Progenitor cell of endocrine pancreas (in vitro differentiated cells): ENCODE results near the gene OTX1. TPM values are rescaled to one million over a fixed set of nuclear protein-coding genes. Genes with fewer than 3 reads are reported as not detected.

Experiments used
- DNase-seq: peaks from one replicate; pipeline ENCODE4 v3.0.0; 2021; ENCODE audit warnings: low spot score; ENCODE audit not compliant: unreplicated experiment
- H3K27ac Mint-ChIP-seq: 2 replicates; pipeline ENCODE4 v1.8.0; 2021; ENCODE audit warnings: mild to moderate bottlenecking, moderate library complexity, mixed read lengths
- H3K27me3 Mint-ChIP-seq: 2 replicates; pipeline ENCODE4 v1.8.0; 2021; ENCODE audit warnings: mixed read lengths
- H3K36me3 Mint-ChIP-seq: 2 replicates; pipeline ENCODE4 v1.8.0; 2022; ENCODE audit warnings: mixed read lengths; ENCODE audit not compliant: insufficient read depth
- H3K4me1 Mint-ChIP-seq: 2 replicates; pipeline ENCODE4 v1.8.0; 2021; ENCODE audit warnings: low read depth, mixed read lengths
- H3K4me3 Mint-ChIP-seq: 2 replicates; pipeline ENCODE4 v1.8.0; 2021; ENCODE audit warnings: low read depth, mild to moderate bottlenecking, moderate library complexity, mixed read lengths
- H3K9me3 Mint-ChIP-seq: 2 replicates; pipeline ENCODE4 v1.8.0; 2021; ENCODE audit warnings: low read depth, mixed read lengths
- total RNA-seq: library from RNA; stranded (reverse); gene quantifications from 2 replicates; pipeline ENCODE4 v1.2.1, GENCODE V29; 2021
- TF ChIP-seq, protein P1 (sequence below): fragments of 200-600 bp; sonication (generic); IDR thresholded peaks from one replicate; pipeline ENCODE4 v1.5.0; 2021; ENCODE audit warnings: antibody characterized with exemption, mild to moderate bottlenecking; ENCODE audit not compliant: unreplicated experiment

Gene OTX1
- total RNA-seq, 1 donor from 2014 or later, result 1.0 TPM

DNA sequence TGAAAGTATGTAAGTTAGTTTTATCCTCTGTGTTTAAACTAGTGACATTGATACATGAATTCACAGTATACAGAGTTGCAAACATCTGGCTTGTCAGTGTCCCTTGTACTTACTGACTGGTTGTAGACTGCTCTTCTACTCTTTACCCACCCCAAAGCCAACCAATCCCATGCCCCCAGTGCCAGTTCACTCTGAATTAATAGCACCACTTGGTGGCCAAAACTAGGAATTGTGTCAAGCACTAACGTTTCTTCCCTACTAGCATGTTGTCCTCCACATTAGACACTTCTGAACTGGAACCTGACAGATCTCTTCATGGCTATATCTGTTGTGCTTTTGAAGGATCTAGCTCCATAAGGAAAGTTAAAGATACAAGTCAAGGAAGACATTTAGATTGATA lies 27.2 kb upstream of the OTX1 start:
- H3K27me3 Mint-ChIP-seq, result no peaks in the 10 kb centered on the region
- no peaks in the 10 kb centered on the region for H3K9me3 Mint-ChIP-seq
- H3K4me1 Mint-ChIP-seq, result no peaks in the 10 kb centered on the region
- DNase-seq, result no peak
- TF ChIP-seq, protein P1, sequence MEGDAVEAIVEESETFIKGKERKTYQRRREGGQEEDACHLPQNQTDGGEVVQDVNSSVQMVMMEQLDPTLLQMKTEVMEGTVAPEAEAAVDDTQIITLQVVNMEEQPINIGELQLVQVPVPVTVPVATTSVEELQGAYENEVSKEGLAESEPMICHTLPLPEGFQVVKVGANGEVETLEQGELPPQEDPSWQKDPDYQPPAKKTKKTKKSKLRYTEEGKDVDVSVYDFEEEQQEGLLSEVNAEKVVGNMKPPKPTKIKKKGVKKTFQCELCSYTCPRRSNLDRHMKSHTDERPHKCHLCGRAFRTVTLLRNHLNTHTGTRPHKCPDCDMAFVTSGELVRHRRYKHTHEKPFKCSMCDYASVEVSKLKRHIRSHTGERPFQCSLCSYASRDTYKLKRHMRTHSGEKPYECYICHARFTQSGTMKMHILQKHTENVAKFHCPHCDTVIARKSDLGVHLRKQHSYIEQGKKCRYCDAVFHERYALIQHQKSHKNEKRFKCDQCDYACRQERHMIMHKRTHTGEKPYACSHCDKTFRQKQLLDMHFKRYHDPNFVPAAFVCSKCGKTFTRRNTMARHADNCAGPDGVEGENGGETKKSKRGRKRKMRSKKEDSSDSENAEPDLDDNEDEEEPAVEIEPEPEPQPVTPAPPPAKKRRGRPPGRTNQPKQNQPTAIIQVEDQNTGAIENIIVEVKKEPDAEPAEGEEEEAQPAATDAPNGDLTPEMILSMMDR, result no peak
- H3K27ac Mint-ChIP-seq, result no peak overlapping the region
- H3K36me3 Mint-ChIP-seq, result peaks cover 4% of the 10 kb centered on the region
- H3K4me3 Mint-ChIP-seq, result no peak overlapping the region

DNA sequence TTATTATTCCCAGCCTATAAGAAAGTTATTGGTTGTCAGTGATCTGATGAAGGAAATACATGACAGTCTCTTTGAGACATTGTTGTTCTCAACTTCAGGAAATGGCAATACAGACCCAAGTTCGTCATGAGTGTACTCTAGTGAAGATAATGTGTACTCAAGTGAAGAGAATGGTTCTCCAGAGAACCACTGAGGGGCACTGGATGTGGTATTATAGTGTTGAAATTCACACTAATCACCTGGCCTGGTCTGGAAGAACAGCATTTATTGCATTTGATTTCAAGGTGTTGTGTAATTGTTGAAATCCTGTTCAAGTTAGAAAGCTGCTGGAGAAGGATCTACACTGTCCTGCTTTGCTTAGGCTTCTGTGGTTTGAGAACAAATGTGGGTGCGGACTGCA lies 23.4 kb upstream of the OTX1 start:
- H3K36me3 Mint-ChIP-seq, result peaks cover 2% of the 10 kb centered on the region
- H3K4me1 Mint-ChIP-seq, result no peaks in the 10 kb centered on the region
- H3K27ac Mint-ChIP-seq, result no peak overlapping the region
- H3K9me3 Mint-ChIP-seq, result no peaks in the 10 kb centered on the region
- DNase-seq, result no peak
- no peak overlapping the region for H3K4me3 Mint-ChIP-seq
- TF ChIP-seq, protein P1, result no peak
- no peaks in the 10 kb centered on the region for H3K27me3 Mint-ChIP-seq

GRCh38 chr2:63029058-63029457 lies 21.6 kb upstream of the OTX1 start:
- TF ChIP-seq, protein P1, result no peak
- Mint-ChIP-seq H3K4me3 (no peak overlapping the region), H3K4me1 (no peaks in the 10 kb centered on the region), H3K36me3 (no peaks in the 10 kb centered on the region), H3K27ac (no peak overlapping the region), H3K9me3 (no peaks in the 10 kb centered on the region), H3K27me3 (no peaks in the 10 kb centered on the region)
- no peak for DNase-seq

GRCh38 chr2:63034526-63034925 lies 16.1 kb upstream of the OTX1 start:
- Mint-ChIP-seq H3K4me3 (no peak overlapping the region), H3K4me1 (no peaks in the 10 kb centered on the region), H3K27ac (no peak overlapping the region)

GRCh38 chr2:63035169-63035568 lies 15.5 kb upstream of the OTX1 start:
- H3K4me3 Mint-ChIP-seq, result no peak overlapping the region
- no peaks in the 10 kb centered on the region for H3K9me3 Mint-ChIP-seq
- no peaks in the 10 kb centered on the region for H3K36me3 Mint-ChIP-seq
- TF ChIP-seq, protein P1, result no peak
- no peaks in the 10 kb centered on the region for H3K4me1 Mint-ChIP-seq
- DNase-seq, result no peak
- H3K27me3 Mint-ChIP-seq, result no peaks in the 10 kb centered on the region
- no peak overlapping the region for H3K27ac Mint-ChIP-seq

More at GRCh38 chr2:63034526-63034925, 16.1 kb upstream of the OTX1 start:
- H3K36me3 Mint-ChIP-seq, result no peaks in the 10 kb centered on the region
- no peak for DNase-seq
- no peaks in the 10 kb centered on the region for H3K27me3 Mint-ChIP-seq
- TF ChIP-seq, protein P1, result no peak
- no peaks in the 10 kb centered on the region for H3K9me3 Mint-ChIP-seq
